ENCODE measurements around the gene RSPH3. TPM values are rescaled to one million over a fixed set of nuclear protein-coding genes. Genes with fewer than 3 reads are reported as not detected.

The RSPH3 gene
- total and polyA plus RNA-seq, 2 experiments from 2014 or later: 8.0 to 8.2 TPM

GRCh38 chr6:158978757-158979156 lies 21.2 kb downstream of the RSPH3 start:
- H3K79me2 ChIP-seq: no peaks in the 10 kb centered on the region
- 100% methylated on average over 3 of the region's 3 CpGs for WGBS (ENCODE audit: low lambda C conversion rate, missing lambda C conversion rate)
- H3K4me1 ChIP-seq (ENCODE audit: insufficient read depth): no peaks in the 10 kb centered on the region
- no peak overlapping the region for H3K27ac ChIP-seq
- H3K4me3 ChIP-seq: no peak overlapping the region
- no peaks in the 10 kb centered on the region for H4K20me1 ChIP-seq (ENCODE audit: insufficient read depth, poor library complexity, severe bottlenecking)
- H3K36me3 ChIP-seq (replicated peaks; ENCODE audit: insufficient read depth, low read depth): no peaks in the 10 kb centered on the region
- no peak overlapping the region for H3K4me2 ChIP-seq
- DNase-seq (ENCODE audit: low spot score): no peak
- H3K9me2 ChIP-seq (replicated peaks; ENCODE audit: insufficient read depth): no peaks in the 10 kb centered on the region
- no peak for TF ChIP-seq EZH2phosphoT487 (IDR thresholded peaks at IDR 0.05; ENCODE audit: low read depth, severe bottlenecking, unreplicated experiment)
- TF ChIP-seq EZH2 (IDR thresholded peaks at IDR 0.05; ENCODE audit: borderline replicate concordance): no peak
- no peaks in the 10 kb centered on the region for H3K9me3 ChIP-seq (ENCODE audit: low read depth)
- no peak overlapping the region for H2AFZ ChIP-seq
- no peaks in the 10 kb centered on the region for H3K27me3 ChIP-seq

- Histone ChIP-seq H3K27ac (no peak overlapping the region), H3K27me3 (no peaks in the 10 kb centered on the region), H3K9me2 (replicated peaks; ENCODE audit: insufficient read depth) (no peaks in the 10 kb centered on the region), H3K4me2 (no peak overlapping the region), H4K20me1 (ENCODE audit: insufficient read depth, poor library complexity, severe bottlenecking) (no peaks in the 10 kb centered on the region), H3K4me1 (ENCODE audit: insufficient read depth) (no peaks in the 10 kb centered on the region), H2AFZ (no peak overlapping the region), H3K4me3 (no peak overlapping the region), H3K36me3 (replicated peaks; ENCODE audit: insufficient read depth, low read depth) (no peaks in the 10 kb centered on the region), H3K9me3 (ENCODE audit: low read depth) (no peaks in the 10 kb centered on the region), H3K79me2 (no peaks in the 10 kb centered on the region)
- WGBS (ENCODE audit: low lambda C conversion rate, missing lambda C conversion rate): 89% methylated on average over 3 of the region's 3 CpGs
- no peak for DNase-seq (ENCODE audit: low spot score)
- TF ChIP-seq EZH2 (IDR thresholded peaks at IDR 0.05; ENCODE audit: borderline replicate concordance) (no peak), EZH2phosphoT487 (IDR thresholded peaks at IDR 0.05; ENCODE audit: low read depth, severe bottlenecking, unreplicated experiment) (no peak)
Observed at GRCh38 chr6:158977382-158977781, 22.6 kb downstream of the RSPH3 start.

- no peak overlapping the region for H3K4me3 ChIP-seq
- 36% methylated on average over 4 of the region's 4 CpGs for WGBS (ENCODE audit: low lambda C conversion rate, missing lambda C conversion rate)
- DNase-seq (ENCODE audit: low spot score): peak; percentile 74
- H3K79me2 ChIP-seq: no peaks in the 10 kb centered on the region
- no peak overlapping the region for H3K4me2 ChIP-seq
- H3K27me3 ChIP-seq: no peaks in the 10 kb centered on the region
- H3K27ac ChIP-seq: peak overlapping the region; percentile 8
- peaks cover 22% of the 10 kb centered on the region for H3K9me3 ChIP-seq (ENCODE audit: low read depth)
- no peaks in the 10 kb centered on the region for H3K36me3 ChIP-seq (replicated peaks; ENCODE audit: insufficient read depth, low read depth)
- H4K20me1 ChIP-seq (ENCODE audit: insufficient read depth, poor library complexity, severe bottlenecking): no peaks in the 10 kb centered on the region
- TF ChIP-seq CTCF (IDR thresholded peaks at IDR 0.05; ENCODE audit: poor library complexity) (peak; percentile 67), EZH2phosphoT487 (IDR thresholded peaks at IDR 0.05; ENCODE audit: low read depth, severe bottlenecking, unreplicated experiment) (no peak)
- H3K4me1 ChIP-seq (ENCODE audit: insufficient read depth): no peaks in the 10 kb centered on the region
- H2AFZ ChIP-seq: no peak overlapping the region
- H3K9me2 ChIP-seq (replicated peaks; ENCODE audit: insufficient read depth): no peaks in the 10 kb centered on the region
Observed at GRCh38 chr6:158972241-158973233, 27.5 kb downstream of the RSPH3 start.

GRCh38 chr6:158970640-158971275 lies 29.2 kb downstream of the RSPH3 start:
- Histone ChIP-seq H4K20me1 (ENCODE audit: insufficient read depth, poor library complexity, severe bottlenecking) (no peaks in the 10 kb centered on the region), H3K79me2 (no peaks in the 10 kb centered on the region), H3K27ac (no peak overlapping the region), H3K4me1 (ENCODE audit: insufficient read depth) (no peaks in the 10 kb centered on the region), H3K9me2 (replicated peaks; ENCODE audit: insufficient read depth) (no peaks in the 10 kb centered on the region), H3K27me3 (no peaks in the 10 kb centered on the region), H3K9me3 (ENCODE audit: low read depth) (peaks cover 30% of the 10 kb centered on the region), H3K4me2 (no peak overlapping the region), H3K36me3 (replicated peaks; ENCODE audit: insufficient read depth, low read depth) (peaks cover 6% of the 10 kb centered on the region), H3K4me3 (no peak overlapping the region), H2AFZ (no peak overlapping the region)
- no peak for DNase-seq (ENCODE audit: low spot score)
- 66% methylated on average over 6 of the region's 6 CpGs for WGBS (ENCODE audit: low lambda C conversion rate, missing lambda C conversion rate)
- no peak for TF ChIP-seq EZH2phosphoT487 (IDR thresholded peaks at IDR 0.05; ENCODE audit: low read depth, severe bottlenecking, unreplicated experiment)
- TF ChIP-seq CTCF (IDR thresholded peaks at IDR 0.05; ENCODE audit: poor library complexity): no peak
- no peak for TF ChIP-seq EZH2 (IDR thresholded peaks at IDR 0.05; ENCODE audit: borderline replicate concordance)

Measured in hepatocyte (in vitro differentiated cells).